IMR-90 (cell line): ENCODE data around the gene ITFG2. TPM values are rescaled to one million over a fixed set of nuclear protein-coding genes. Genes with fewer than 3 reads are reported as not detected.

ENCODE experiments used
- CTCF ChIP-seq: conservative IDR thresholded peaks from 2 replicates; pipeline ENCODE4 v1.5.1; 2012; ENCODE audit warnings: mild to moderate bottlenecking, low read depth, low read length, improper control_type of control experiment
- MAZ ChIP-seq: IDR thresholded peaks from 2 replicates; pipeline ENCODE4 v1.6.1; 2012; ENCODE audit warnings: low read depth, mild to moderate bottlenecking, low read length, improper control_type of control experiment, moderate library complexity, borderline replicate concordance
- NFE2L2 ChIP-seq: fragments of 150-350 bp; IDR thresholded peaks from 2 replicates; pipeline ENCODE4 v1.6.1; 2016; ENCODE audit warnings: low read depth, mild to moderate bottlenecking, low read length
- SMC3 ChIP-seq: fragments of 150-350 bp; IDR thresholded peaks from 2 replicates; pipeline ENCODE4 v1.6.1; 2016; ENCODE audit warnings: low read depth, mild to moderate bottlenecking, antibody characterized with exemption, low read length, moderate library complexity
- polyA plus RNA-seq, 3 experiments: library from polyadenylated mRNA; depleted of rRNA; stranded (reverse); fragments of >200 nt; gene quantifications; 2 replicates each; pipeline ENCODE4 v1.2.3, GENCODE V29; 2012; ENCODE audit warnings: low replicate concordance in 1 of 3
- total RNA-seq: library from RNA; depleted of rRNA; stranded (reverse); fragments of >200 nt; gene quantifications from 2 replicates; pipeline ENCODE4 v1.2.3, GENCODE V29; 2012

The ITFG2 gene
- total and polyA plus RNA-seq, 2 of the 4 experiments (the other 2 are of a cell fraction) = 20.3 to 25.5 TPM

- TF ChIP-seq CTCF = no peak
- TF ChIP-seq SMC3 = no peak
- TF ChIP-seq MAZ = no peak
- TF ChIP-seq NFE2L2 = no peak
Observed at GRCh38 chr12:2803635-2804392, 8.7 kb upstream of the ITFG2 start (continued).
